Hepatocyte (in vitro differentiated cells): Measurements from ENCODE around the gene PSME4.

ENCODE experiments used
- CTCF ChIP-seq: fragments of 200-600 bp; sonication (generic); IDR thresholded peaks from 2 replicates; pipeline ENCODE4 v1.5.1; 2016; ENCODE audit warnings: antibody characterized with exemption, mild to moderate bottlenecking; ENCODE audit not compliant: poor library complexity
- EZH2 ChIP-seq: fragments of 200-600 bp; sonication (generic); IDR thresholded peaks from 2 replicates; pipeline ENCODE4 v1.6.1; 2016; ENCODE audit warnings: antibody characterized with exemption, mild to moderate bottlenecking, borderline replicate concordance
- EZH2phosphoT487 ChIP-seq: fragments of 200-600 bp; sonication (generic); IDR thresholded peaks from one replicate; pipeline ENCODE4 v1.6.1; 2018; ENCODE audit warnings: antibody characterized with exemption, mild to moderate bottlenecking, low read depth, moderate library complexity; ENCODE audit not compliant: unreplicated experiment, severe bottlenecking

GRCh38 chr2:54009549-54009948 is 38.8 kb upstream of the PSME4 start:
- TF ChIP-seq CTCF: no peak
- TF ChIP-seq EZH2phosphoT487: no peak
- no peak for TF ChIP-seq EZH2
